ENCODE data around the gene MORC4.

Gene MORC4

GRCh38 chrX:106963111-106963510, 36.9 kb downstream of the MORC4 start:
- no peaks in the 10 kb centered on the region for H3K27me3 ChIP-seq (ENCODE audit: control insufficient read depth, low read length)
- H3K36me3 ChIP-seq (ENCODE audit: control insufficient read depth, low read length), result no peaks in the 10 kb centered on the region
- no peak overlapping the region for H3K27ac ChIP-seq (ENCODE audit: low read depth, low read length)
- H3K4me2 ChIP-seq (ENCODE audit: low read length), result no peak overlapping the region
- no peaks in the 10 kb centered on the region for H3K4me1 ChIP-seq (ENCODE audit: control insufficient read depth, low read length)
- no peak overlapping the region for H3K4me3 ChIP-seq (ENCODE audit: low read length)
- TF ChIP-seq EZH2phosphoT487 (IDR thresholded peaks at IDR 0.05; ENCODE audit: borderline replicate concordance, low read length), result no peak
- TF ChIP-seq, protein P1, sequence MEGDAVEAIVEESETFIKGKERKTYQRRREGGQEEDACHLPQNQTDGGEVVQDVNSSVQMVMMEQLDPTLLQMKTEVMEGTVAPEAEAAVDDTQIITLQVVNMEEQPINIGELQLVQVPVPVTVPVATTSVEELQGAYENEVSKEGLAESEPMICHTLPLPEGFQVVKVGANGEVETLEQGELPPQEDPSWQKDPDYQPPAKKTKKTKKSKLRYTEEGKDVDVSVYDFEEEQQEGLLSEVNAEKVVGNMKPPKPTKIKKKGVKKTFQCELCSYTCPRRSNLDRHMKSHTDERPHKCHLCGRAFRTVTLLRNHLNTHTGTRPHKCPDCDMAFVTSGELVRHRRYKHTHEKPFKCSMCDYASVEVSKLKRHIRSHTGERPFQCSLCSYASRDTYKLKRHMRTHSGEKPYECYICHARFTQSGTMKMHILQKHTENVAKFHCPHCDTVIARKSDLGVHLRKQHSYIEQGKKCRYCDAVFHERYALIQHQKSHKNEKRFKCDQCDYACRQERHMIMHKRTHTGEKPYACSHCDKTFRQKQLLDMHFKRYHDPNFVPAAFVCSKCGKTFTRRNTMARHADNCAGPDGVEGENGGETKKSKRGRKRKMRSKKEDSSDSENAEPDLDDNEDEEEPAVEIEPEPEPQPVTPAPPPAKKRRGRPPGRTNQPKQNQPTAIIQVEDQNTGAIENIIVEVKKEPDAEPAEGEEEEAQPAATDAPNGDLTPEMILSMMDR (IDR thresholded peaks at IDR 0.05; ENCODE audit: low read depth, low read length, poor library complexity, severe bottlenecking), result no peak
- H3F3A ChIP-seq (ENCODE audit: control insufficient read depth, insufficient read depth), result no peaks in the 10 kb centered on the region
- H3K9me3 ChIP-seq (ENCODE audit: control insufficient read depth, insufficient read depth, low read length), result no peaks in the 10 kb centered on the region
- H3K79me2 ChIP-seq (ENCODE audit: control insufficient read depth, low read length), result no peaks in the 10 kb centered on the region
- H4K20me1 ChIP-seq (ENCODE audit: control insufficient read depth, insufficient read depth, low read depth, low read length), result no peaks in the 10 kb centered on the region
- H3K9me2 ChIP-seq (replicated peaks; ENCODE audit: control insufficient read depth, low read length), result no peaks in the 10 kb centered on the region

DNA sequence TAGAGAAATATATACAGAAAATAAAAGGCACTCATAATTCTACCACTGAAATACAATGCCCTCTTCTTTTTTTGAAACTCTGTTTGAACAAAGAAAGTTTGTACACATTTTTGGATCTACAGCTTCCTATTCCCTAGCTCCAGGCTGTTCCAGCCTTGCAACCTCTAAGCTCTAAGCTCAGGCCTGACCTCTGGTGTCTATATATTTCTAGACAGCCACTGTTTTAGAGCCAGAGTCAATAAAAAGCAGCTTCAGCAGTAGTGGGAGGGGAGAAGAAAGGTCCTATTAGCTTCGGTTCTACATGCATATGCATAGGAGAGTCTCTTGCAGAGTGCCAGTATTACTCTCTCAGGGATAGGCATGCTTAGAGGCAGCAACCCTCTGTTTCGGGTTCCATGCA, 40.1 kb downstream of the MORC4 start:
- Histone ChIP-seq H3K79me2 (ENCODE audit: control insufficient read depth, low read length) (no peaks in the 10 kb centered on the region), H3K27ac (ENCODE audit: low read depth, low read length) (no peak overlapping the region), H3F3A (ENCODE audit: control insufficient read depth, insufficient read depth) (no peaks in the 10 kb centered on the region), H3K4me2 (ENCODE audit: low read length) (no peak overlapping the region), H3K4me1 (ENCODE audit: control insufficient read depth, low read length) (no peaks in the 10 kb centered on the region), H3K36me3 (ENCODE audit: control insufficient read depth, low read length) (no peaks in the 10 kb centered on the region), H4K20me1 (ENCODE audit: control insufficient read depth, insufficient read depth, low read depth, low read length) (no peaks in the 10 kb centered on the region), H3K9me3 (ENCODE audit: control insufficient read depth, insufficient read depth, low read length) (no peaks in the 10 kb centered on the region), H3K27me3 (ENCODE audit: control insufficient read depth, low read length) (no peaks in the 10 kb centered on the region), H3K4me3 (ENCODE audit: low read length) (no peak overlapping the region), H3K9me2 (replicated peaks; ENCODE audit: control insufficient read depth, low read length) (no peaks in the 10 kb centered on the region)
- no peak for TF ChIP-seq EZH2phosphoT487 (IDR thresholded peaks at IDR 0.05; ENCODE audit: borderline replicate concordance, low read length)
- TF ChIP-seq, protein P1 (IDR thresholded peaks at IDR 0.05; ENCODE audit: low read depth, low read length, poor library complexity, severe bottlenecking), result no peak

DNA sequence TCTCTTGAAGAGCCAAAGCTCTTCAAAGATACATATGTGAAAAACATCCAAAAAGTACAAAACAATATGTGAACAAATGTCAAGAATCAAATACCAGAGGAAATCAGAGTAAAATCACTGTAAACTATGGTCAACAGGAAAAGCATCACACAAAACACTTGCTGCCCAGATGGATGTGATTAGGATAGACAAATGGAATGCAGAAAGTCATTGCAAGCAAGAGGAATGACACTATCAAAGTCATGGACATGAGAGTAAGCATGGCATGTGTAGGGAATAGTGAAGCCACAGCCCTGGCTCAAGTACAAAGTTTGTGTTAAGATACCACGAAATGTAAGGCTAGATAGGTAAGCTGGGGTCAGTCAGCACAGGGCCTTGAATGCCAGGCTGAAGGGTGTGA, 42.2 kb downstream of the MORC4 start:
- no peaks in the 10 kb centered on the region for H4K20me1 ChIP-seq (ENCODE audit: control insufficient read depth, insufficient read depth, low read depth, low read length)
- H3K79me2 ChIP-seq (ENCODE audit: control insufficient read depth, low read length), result no peaks in the 10 kb centered on the region
- H3K36me3 ChIP-seq (ENCODE audit: control insufficient read depth, low read length), result no peaks in the 10 kb centered on the region
- H3K27ac ChIP-seq (ENCODE audit: low read depth, low read length), result no peak overlapping the region
- H3K4me1 ChIP-seq (ENCODE audit: control insufficient read depth, low read length), result no peaks in the 10 kb centered on the region
- no peaks in the 10 kb centered on the region for H3K9me3 ChIP-seq (ENCODE audit: control insufficient read depth, insufficient read depth, low read length)
- no peak for TF ChIP-seq EZH2phosphoT487 (IDR thresholded peaks at IDR 0.05; ENCODE audit: borderline replicate concordance, low read length)
- TF ChIP-seq, protein P1 (IDR thresholded peaks at IDR 0.05; ENCODE audit: low read depth, low read length, poor library complexity, severe bottlenecking), result no peak
- H3F3A ChIP-seq (ENCODE audit: control insufficient read depth, insufficient read depth), result no peaks in the 10 kb centered on the region
- H3K4me2 ChIP-seq (ENCODE audit: low read length), result no peak overlapping the region
- no peaks in the 10 kb centered on the region for H3K9me2 ChIP-seq (replicated peaks; ENCODE audit: control insufficient read depth, low read length)
- H3K4me3 ChIP-seq (ENCODE audit: low read length), result no peak overlapping the region
- no peaks in the 10 kb centered on the region for H3K27me3 ChIP-seq (ENCODE audit: control insufficient read depth, low read length)

Measured in DOHH2 (cell line).